Measurements from ENCODE around the gene ATF7IP2. TPM values are rescaled to one million over a fixed set of nuclear protein-coding genes. Genes with fewer than 3 reads are reported as not detected.
"Not testable (repeated sequence)": the region's sequence is repeated elsewhere in the genome, so short reads cannot be mapped to it uniquely, and the experiment has no call there.

Gene ATF7IP2
- total and polyA plus RNA-seq, 2 experiments from 2014 or later: 1.1 to 1.3 TPM

GRCh38 chr16:10402975-10403374 lies 17.1 kb downstream of the ATF7IP2 start:
- Histone ChIP-seq H4K20me1 (ENCODE audit: insufficient read depth) (no peaks in the 10 kb centered on the region), H3K4me1 (ENCODE audit: insufficient read depth) (no peaks in the 10 kb centered on the region), H3K9me2 (ENCODE audit: insufficient read depth) (no peaks in the 10 kb centered on the region), H3K27me3 (replicated peaks; ENCODE audit: insufficient read depth) (no peaks in the 10 kb centered on the region), H3K79me2 (ENCODE audit: insufficient read depth) (no peaks in the 10 kb centered on the region), H3K4me2 (ENCODE audit: unreplicated experiment) (no peak overlapping the region), H3K9me3 (ENCODE audit: low read depth) (no peaks in the 10 kb centered on the region), H2AFZ (no peak overlapping the region), H3K36me3 (ENCODE audit: low read depth) (no peaks in the 10 kb centered on the region), H3K27ac (no peak overlapping the region), H3K4me3 (no peak overlapping the region), H3K9ac (no peak overlapping the region), H3F3A (ENCODE audit: insufficient read depth) (no peaks in the 10 kb centered on the region)
- no peak for DNase-seq
- 0% methylated on average over 1 of the region's 1 CpG for WGBS, 2 experiments (ENCODE audit: low coverage in 1 of 2, low lambda C conversion rate in 2 of 2, missing lambda C conversion rate in 2 of 2)
- no peak for TF ChIP-seq EZH2phosphoT487 (IDR thresholded peaks at IDR 0.05; ENCODE audit: insufficient read depth, low read depth)
- no peak for TF ChIP-seq EZH2 (IDR thresholded peaks at IDR 0.05; ENCODE audit: insufficient read depth, poor library complexity, severe bottlenecking)
- in situ Hi-C loops (cut with MboI): no loop called here

DNA sequence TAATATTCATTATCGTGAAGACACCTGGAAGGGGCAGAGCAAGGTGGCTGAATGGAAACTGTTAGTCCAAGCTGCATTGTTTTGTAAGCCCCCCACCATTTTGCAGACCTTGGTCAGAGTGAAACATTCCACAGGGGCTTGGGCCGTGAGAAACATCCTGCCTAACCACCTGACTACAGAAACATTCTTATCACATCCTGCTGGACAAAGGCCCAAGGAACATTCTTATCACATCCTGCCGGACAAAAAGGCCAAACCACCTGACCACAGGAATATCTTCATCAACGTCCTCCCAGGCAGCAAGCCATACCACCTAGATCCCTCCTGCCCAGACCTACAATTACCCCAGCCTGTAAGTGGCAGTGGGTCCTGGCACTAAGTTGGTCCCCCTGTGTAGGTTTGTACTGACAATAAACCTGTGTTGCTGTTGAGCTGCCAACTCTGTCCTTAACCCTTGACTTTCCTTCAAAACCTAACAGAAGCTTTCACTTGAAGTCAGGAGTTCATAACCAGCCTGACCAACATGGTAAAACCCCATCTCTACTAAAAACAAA lies 19.6 kb downstream of the ATF7IP2 start:
- Histone ChIP-seq H3F3A (ENCODE audit: insufficient read depth) (no peaks in the 10 kb centered on the region), H3K9ac (no peak overlapping the region), H2AFZ (no peak overlapping the region), H3K4me1 (ENCODE audit: insufficient read depth) (no peaks in the 10 kb centered on the region), H3K4me3 (no peak overlapping the region), H3K79me2 (ENCODE audit: insufficient read depth) (no peaks in the 10 kb centered on the region), H3K36me3 (ENCODE audit: low read depth) (no peaks in the 10 kb centered on the region), H3K9me3 (ENCODE audit: low read depth) (no peaks in the 10 kb centered on the region), H3K27ac (no peak overlapping the region), H4K20me1 (ENCODE audit: insufficient read depth) (no peaks in the 10 kb centered on the region), H3K4me2 (ENCODE audit: unreplicated experiment) (no peak overlapping the region), H3K27me3 (replicated peaks; ENCODE audit: insufficient read depth) (no peaks in the 10 kb centered on the region), H3K9me2 (ENCODE audit: insufficient read depth) (no peaks in the 10 kb centered on the region)
- in situ Hi-C loops (cut with MboI): no loop called here
- 25 to 29% methylated on average over 4 of the region's 4 CpGs for WGBS, 2 experiments (ENCODE audit: low coverage in 1 of 2, low lambda C conversion rate in 2 of 2, missing lambda C conversion rate in 2 of 2)
- TF ChIP-seq EZH2 (IDR thresholded peaks at IDR 0.05; ENCODE audit: insufficient read depth, poor library complexity, severe bottlenecking) (no peak), EZH2phosphoT487 (IDR thresholded peaks at IDR 0.05; ENCODE audit: insufficient read depth, low read depth) (no peak)
- DNase-seq: no peak

GRCh38 chr16:10408824-10409381 lies 23.0 kb downstream of the ATF7IP2 start:
- Histone ChIP-seq H3K79me2 (ENCODE audit: insufficient read depth) (no peaks in the 10 kb centered on the region), H3K4me3 (no peak overlapping the region), H3K27me3 (replicated peaks; ENCODE audit: insufficient read depth) (no peaks in the 10 kb centered on the region), H3F3A (ENCODE audit: insufficient read depth) (no peaks in the 10 kb centered on the region), H3K9me2 (ENCODE audit: insufficient read depth) (no peaks in the 10 kb centered on the region), H3K9ac (no peak overlapping the region), H3K4me1 (ENCODE audit: insufficient read depth) (no peaks in the 10 kb centered on the region), H3K9me3 (ENCODE audit: low read depth) (no peaks in the 10 kb centered on the region), H3K36me3 (ENCODE audit: low read depth) (no peaks in the 10 kb centered on the region), H3K27ac (no peak overlapping the region), H3K4me2 (ENCODE audit: unreplicated experiment) (no peak overlapping the region), H4K20me1 (ENCODE audit: insufficient read depth) (no peaks in the 10 kb centered on the region), H2AFZ (no peak overlapping the region)
- in situ Hi-C loops (cut with MboI): no loop called here
- DNase-seq: no peak
- 35 to 39% methylated on average over 8 of the region's 8 CpGs for WGBS, 2 experiments (ENCODE audit: low coverage in 1 of 2, low lambda C conversion rate in 2 of 2, missing lambda C conversion rate in 2 of 2)
- TF ChIP-seq EZH2phosphoT487 (IDR thresholded peaks at IDR 0.05; ENCODE audit: insufficient read depth, low read depth): no peak
- TF ChIP-seq EZH2 (IDR thresholded peaks at IDR 0.05; ENCODE audit: insufficient read depth, poor library complexity, severe bottlenecking): no peak

DNA sequence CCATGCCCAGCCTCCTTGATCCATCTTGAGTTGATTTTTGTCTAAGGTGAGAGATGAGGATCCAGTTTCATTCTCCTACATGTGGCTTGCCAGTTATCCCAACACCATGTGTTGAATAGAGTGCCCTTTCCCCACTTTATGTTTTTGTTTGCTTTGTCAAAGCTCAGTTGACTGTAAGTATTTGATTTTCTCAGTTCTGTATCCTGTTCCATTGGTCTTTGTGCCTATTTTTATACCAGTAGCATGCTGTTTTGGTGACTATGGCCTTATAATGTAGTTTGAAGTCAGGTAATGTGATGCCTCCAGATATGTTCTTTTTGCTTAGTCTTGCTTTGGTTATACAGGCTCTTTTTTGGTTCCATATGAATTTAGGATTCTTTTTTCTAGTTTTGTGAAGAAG lies 23.9 kb downstream of the ATF7IP2 start:
- H3K79me2 ChIP-seq (ENCODE audit: insufficient read depth); H3K9me3 ChIP-seq (ENCODE audit: low read depth); H3K27ac ChIP-seq; H3K36me3 ChIP-seq (ENCODE audit: low read depth); H3K4me3 ChIP-seq; H3K9me2 ChIP-seq (ENCODE audit: insufficient read depth); H3F3A ChIP-seq (ENCODE audit: insufficient read depth); H3K4me2 ChIP-seq (ENCODE audit: unreplicated experiment); H3K27me3 ChIP-seq (replicated peaks; ENCODE audit: insufficient read depth); in situ Hi-C loops (cut with MboI); DNase-seq; H3K4me1 ChIP-seq (ENCODE audit: insufficient read depth); H3K9ac ChIP-seq; H2AFZ ChIP-seq; H4K20me1 ChIP-seq (ENCODE audit: insufficient read depth): not testable (repeated sequence)

DNA sequence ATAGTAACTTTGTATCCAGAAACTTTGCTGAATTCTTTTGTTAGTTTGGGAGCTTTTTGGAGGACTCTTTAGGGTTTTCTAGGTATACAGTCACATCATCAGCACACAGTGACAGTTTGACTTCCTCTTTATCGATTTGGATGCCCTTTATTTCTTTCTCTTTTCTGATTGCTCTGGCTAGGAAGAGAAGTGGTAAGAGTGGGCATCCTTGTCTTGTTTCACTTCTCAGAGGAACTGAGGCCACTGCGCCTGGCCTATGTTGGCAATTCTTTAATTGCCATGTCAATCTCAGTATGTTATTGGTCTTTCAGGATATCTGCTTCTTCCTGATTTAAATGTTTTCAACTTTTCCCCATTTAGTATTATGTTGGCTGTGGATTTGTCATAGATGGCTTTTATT lies 24.6 kb downstream of the ATF7IP2 start:
- no peak overlapping the region for H3K4me3 ChIP-seq
- H3K36me3 ChIP-seq (ENCODE audit: low read depth): no peaks in the 10 kb centered on the region
- H4K20me1 ChIP-seq (ENCODE audit: insufficient read depth): no peaks in the 10 kb centered on the region
- no peaks in the 10 kb centered on the region for H3K9me3 ChIP-seq (ENCODE audit: low read depth)
- no peaks in the 10 kb centered on the region for H3K27me3 ChIP-seq (replicated peaks; ENCODE audit: insufficient read depth)
- DNase-seq: no peak
- H3K4me2 ChIP-seq (ENCODE audit: unreplicated experiment): no peak overlapping the region
- no peak overlapping the region for H3K9ac ChIP-seq
- H2AFZ ChIP-seq: no peak overlapping the region
- no peaks in the 10 kb centered on the region for H3F3A ChIP-seq (ENCODE audit: insufficient read depth)
- 16 to 36% methylated on average over 2 of the region's 2 CpGs for WGBS, 2 experiments (ENCODE audit: low coverage in 1 of 2, low lambda C conversion rate in 2 of 2, missing lambda C conversion rate in 2 of 2)
- no peaks in the 10 kb centered on the region for H3K4me1 ChIP-seq (ENCODE audit: insufficient read depth)
- no peak overlapping the region for H3K27ac ChIP-seq
- H3K79me2 ChIP-seq (ENCODE audit: insufficient read depth): no peaks in the 10 kb centered on the region
- H3K9me2 ChIP-seq (ENCODE audit: insufficient read depth): no peaks in the 10 kb centered on the region
- in situ Hi-C loops (cut with MboI): no loop called here
- TF ChIP-seq EZH2 (IDR thresholded peaks at IDR 0.05; ENCODE audit: insufficient read depth, poor library complexity, severe bottlenecking) (no peak), EZH2phosphoT487 (IDR thresholded peaks at IDR 0.05; ENCODE audit: insufficient read depth, low read depth) (no peak)

All from GM23248 (cell line).